ENCODE data around the gene PRKAG3.

GRCh38 chr2:218875692-218876246, 44.2 kb upstream of the PRKAG3 start:
- TF ChIP-seq CTCF (IDR thresholded peaks at IDR 0.05; ENCODE audit: low read depth, low read length, missing input control) (no peak), REST (IDR thresholded peaks at IDR 0.05) (no peak), YY1 (IDR thresholded peaks at IDR 0.05) (no peak)
